H1 (cell line): Measurements from ENCODE around the gene IP6K3. TPM values are rescaled to one million over a fixed set of nuclear protein-coding genes. Genes with fewer than 3 reads are reported as not detected.

ENCODE experiments used
- GTF2F1 ChIP-seq: IDR thresholded peaks from 2 replicates; pipeline ENCODE4 v1.6.1; 2012; ENCODE audit warnings: low read depth, low read length, improper control_type of control experiment, borderline replicate concordance
- polyA plus RNA-seq, 7 experiments: library from polyadenylated mRNA; depleted of rRNA in 3 of 7; stranded (reverse) in 5 of 7; unstranded in 2 of 7; fragments of >200 nt in 5 of 7; fragments of 200-250 nt in 2 of 7; gene quantifications; 1 replicate in 5 of 7; 2 replicates in 1 of 7; 4 replicates in 1 of 7; pipeline versions ENCODE4 v1.2.1 to v1.2.3, GENCODE V29; 2011 to 2013; ENCODE audit warnings: missing spikeins in 2 of 7, mixed read lengths in 2 of 7
- total RNA-seq: library from RNA; stranded (reverse); fragmentation: NEBNext Ultra II Directional; extraction: Animal tissue kit (Norgen Biotek cat#: 25700); gene quantifications from 2 replicates; pipeline ENCODE4 v1.2.1, GENCODE V29; 2021

IP6K3 gene
- total and polyA plus RNA-seq, 2 of the 8 experiments (the other 6 are each of a cell fraction or from before 2014, with no cell fraction given), result 0.22 to 0.73 TPM

DNA sequence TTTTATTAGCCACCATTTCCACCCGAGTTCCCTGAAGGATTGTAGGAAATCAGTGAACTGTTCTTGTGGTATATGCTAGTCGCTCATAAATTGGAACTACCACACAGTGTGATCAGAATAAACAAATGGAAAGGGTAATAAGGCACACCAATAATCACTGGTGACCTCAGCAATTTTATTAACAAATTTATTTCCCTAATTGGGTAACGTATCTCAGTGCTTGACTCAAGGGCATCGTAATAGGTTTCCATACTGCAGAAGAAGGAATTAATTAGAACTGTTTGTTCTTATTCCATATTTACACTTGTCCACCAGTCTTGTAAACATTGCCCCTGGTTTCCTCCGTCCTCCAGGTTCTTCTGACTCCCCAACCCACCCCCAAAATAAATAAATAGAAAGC lies 25.2 kb downstream of the IP6K3 start (continued):
- no peak for TF ChIP-seq GTF2F1
